GM12878 (cell line): ENCODE results near the gene GMDS. TPM values are rescaled to one million over a fixed set of nuclear protein-coding genes. Genes with fewer than 3 reads are reported as not detected.

Experiments used
- ATAC-seq: fragments of 200-7000 bp; cut with Tn5 transposase; 3 replicates; pipeline ENCODE4 v1.9.1; 2020; ENCODE audit warnings: mild to moderate bottlenecking, moderate library complexity
- BruUV-seq: library from RNA; stranded (reverse); fragments of 400-500 nt; replicated peaks from 2 replicates; lab custom pipeline; 2021; lab: Mats Ljungman, UMichigan
- CTCF ChIA-PET: fragments of 300-600 bp; sonication (Branson Sonifier 250); formaldehyde crosslinking; extraction: SDS; loops from one replicate; lab custom pipeline; 2021; ENCODE audit warnings: inconsistent platforms; lab: Yijun Ruan, JAX
- POLR2A ChIA-PET: fragments of 350-600 bp; formaldehyde crosslinking; extraction: SDS; loops from one replicate; lab custom pipeline; 2021; ENCODE audit warnings: inconsistent platforms; lab: Charles Lee
- RAD21 ChIA-PET: fragments of 300-600 bp; sonication (Branson Sonifier 250); formaldehyde crosslinking; loops from one replicate; lab custom pipeline; 2023; ENCODE audit warnings: antibody characterized with exemption; ENCODE audit not compliant: unreplicated experiment; lab: Charles Lee
- SMC1A ChIA-PET: fragments of 300-600 bp; sonication (Branson Sonifier 250); formaldehyde crosslinking; loops from one replicate; lab custom pipeline; 2023; ENCODE audit not compliant: unreplicated experiment, uncharacterized antibody; lab: Charles Lee
- DNase-seq: peaks from one replicate; pipeline ENCODE4 v3.0.0-alpha.2; 2011; ENCODE audit warnings: low read depth, low spot score
- FAIRE-seq: peaks from 3 replicates; lab custom pipeline; 2011; peaks lifted over from hg19 to GRCh38; lab: Jason Lieb, UNC
- H2AFZ ChIP-seq: 2 replicates; pipeline ENCODE4 v1.6.0; 2011; ENCODE audit warnings: low read depth, low read length, control low read depth; ENCODE audit not compliant: control insufficient read depth
- H3K27ac ChIP-seq: 2 replicates; pipeline ENCODE4 v1.5.1; 2011; ENCODE audit warnings: control low read depth; ENCODE audit not compliant: control insufficient read depth, insufficient read depth
- H3K27me3 ChIP-seq, 2 experiments: replicated peaks in 1 of 2; 2 replicates each; pipeline versions ENCODE4 v1.6.0 to v1.6.1; 2011; ENCODE audit warnings: low read length in 1 of 2; ENCODE audit not compliant: control insufficient read depth in 2 of 2, insufficient read depth in 2 of 2
- H3K36me3 ChIP-seq, 2 experiments: 2 replicates each; pipeline ENCODE4 v1.5.1; 2011; ENCODE audit warnings: low read length in 1 of 2; ENCODE audit not compliant: control insufficient read depth in 2 of 2, insufficient read depth in 2 of 2
- H3K4me1 ChIP-seq: 2 replicates; pipeline ENCODE4 v1.6.1; 2011; ENCODE audit warnings: mild to moderate bottlenecking, low read length, moderate library complexity, mixed read lengths; ENCODE audit not compliant: control insufficient read depth, insufficient read depth
- H3K4me2 ChIP-seq: 2 replicates; pipeline ENCODE4 v1.6.0; 2011; ENCODE audit warnings: control low read depth; ENCODE audit not compliant: control insufficient read depth, insufficient read depth
- H3K4me3 ChIP-seq: fragments of 200-600 bp; sonication (generic); 2 replicates; pipeline ENCODE4 v1.5.1; 2016
- H3K79me2 ChIP-seq: 2 replicates; pipeline ENCODE4 v1.6.0; 2011; ENCODE audit warnings: low read length; ENCODE audit not compliant: control insufficient read depth, insufficient read depth
- H3K9ac ChIP-seq: 2 replicates; pipeline ENCODE4 v1.8.0; 2011; ENCODE audit warnings: low read length, control low read depth, mixed read lengths; ENCODE audit not compliant: control insufficient read depth, insufficient read depth
- H3K9me3 ChIP-seq: replicated peaks from 3 replicates; pipeline ENCODE4 v1.5.1; 2011; ENCODE audit warnings: mild to moderate bottlenecking, low read length; ENCODE audit not compliant: control insufficient read depth, insufficient read depth
- H4K20me1 ChIP-seq: 2 replicates; pipeline ENCODE4 v1.6.0; 2011; ENCODE audit not compliant: control insufficient read depth, insufficient read depth
- DPF2 ChIP-seq: fragments of 450-650 bp; IDR thresholded peaks from 2 replicates; pipeline ENCODE4 v1.6.1; 2017; ENCODE audit warnings: mild to moderate bottlenecking
- NR2F1 ChIP-seq: fragments of 450-650 bp; conservative IDR thresholded peaks from 2 replicates; pipeline ENCODE4 v1.6.1; 2017; ENCODE audit warnings: mild to moderate bottlenecking
- POLR2A ChIP-seq: IDR thresholded peaks from 2 replicates; pipeline ENCODE4 v1.6.1; 2011; ENCODE audit warnings: low read depth, mild to moderate bottlenecking, low read length
- POLR2AphosphoS5 ChIP-seq: IDR thresholded peaks from 2 replicates; pipeline ENCODE4 v1.6.1; 2011; ENCODE audit warnings: mild to moderate bottlenecking, low read length, inconsistent platforms
- SREBF1 ChIP-seq: IDR thresholded peaks from 2 replicates; pipeline ENCODE4 v1.6.1; 2012; ENCODE audit warnings: mild to moderate bottlenecking, low read length
- ZBED1 ChIP-seq: IDR thresholded peaks from 2 replicates; pipeline ENCODE4 v1.6.1; 2016; ENCODE audit warnings: borderline replicate concordance
- WGBS: methylation state at CpG from one replicate; pipeline ENCODE4 v1.1.6; 2016; ENCODE audit warnings: low lambda C conversion rate; ENCODE audit not compliant: insufficient replicate concordance, insufficient coverage; ENCODE audit errors: missing lambda C conversion rate; 5-methylcytosine and 5-hydroxymethylcytosine counted together
- in situ Hi-C: fragments of 300-500 bp; cut with MboI; formaldehyde crosslinking; loops from 9 replicates; pipeline ENCODE4 v1.14.3; 2018; ENCODE audit warnings: mixed read lengths
- intact Hi-C: fragments of 100-400 bp; cut with micrococcal nuclease; formaldehyde crosslinking; loops from one replicate; pipeline ENCODE4 v1.14.2; 2022; ENCODE audit not compliant: unreplicated experiment
- polyA plus RNA-seq, 11 experiments: library from polyadenylated mRNA; depleted of rRNA in 4 of 11; unstranded in 6 of 11; stranded (reverse) in 5 of 11; fragments of >200 nt; fragmentation: Nextera tagmentation in 4 of 11; fragmentation: Illumina TruSeq in 1 of 11; extraction: Ambion mirVana in 4 of 11; extraction: Trizol in 1 of 11; gene quantifications; 1 replicate in 1 of 11; 2 replicates in 10 of 11; pipeline versions ENCODE4 v1.2.1 to v1.2.3, GENCODE V29; 2011 to 2016; ENCODE audit warnings: inconsistent platforms in 2 of 11, missing spikeins in 2 of 11, low read depth in 1 of 11
- total RNA-seq, 4 experiments: library from RNA; depleted of rRNA in 3 of 4; stranded (reverse); fragments of >200 nt in 3 of 4; fragmentation: Illumina TruSeq in 1 of 4; extraction: Trizol in 1 of 4; gene quantifications; 2 replicates each; pipeline versions ENCODE4 v1.2.1 to v1.2.3, GENCODE V29; 2013 to 2021
- TF ChIP-seq, protein P1 (sequence below): IDR thresholded peaks from 2 replicates; pipeline ENCODE4 v1.6.1; 2011; ENCODE audit warnings: low read depth, mild to moderate bottlenecking, low read length, moderate library complexity, borderline replicate concordance; ENCODE audit errors: extremely low read depth
- TF ChIP-seq, protein P2 (sequence below), 3 experiments: IDR thresholded peaks in 2 of 3; conservative IDR thresholded peaks in 1 of 3; 2 replicates each; pipeline ENCODE4 v1.5.1; 2011; ENCODE audit warnings: low read depth in 3 of 3, low read length in 3 of 3, mild to moderate bottlenecking in 3 of 3, control low read depth in 2 of 3, moderate library complexity in 2 of 3, inconsistent platforms in 1 of 3, mixed read lengths in 1 of 3; ENCODE audit not compliant: control insufficient read depth in 2 of 3, insufficient read depth in 1 of 3; ENCODE audit errors: extremely low read depth in 1 of 3

Gene GMDS
- total and polyA plus RNA-seq, 10 of the 15 experiments (the other 5 are each of a cell fraction or from before 2014, with no cell fraction given) = 0.61 to 53.8 (median 29.3) TPM

DNA sequence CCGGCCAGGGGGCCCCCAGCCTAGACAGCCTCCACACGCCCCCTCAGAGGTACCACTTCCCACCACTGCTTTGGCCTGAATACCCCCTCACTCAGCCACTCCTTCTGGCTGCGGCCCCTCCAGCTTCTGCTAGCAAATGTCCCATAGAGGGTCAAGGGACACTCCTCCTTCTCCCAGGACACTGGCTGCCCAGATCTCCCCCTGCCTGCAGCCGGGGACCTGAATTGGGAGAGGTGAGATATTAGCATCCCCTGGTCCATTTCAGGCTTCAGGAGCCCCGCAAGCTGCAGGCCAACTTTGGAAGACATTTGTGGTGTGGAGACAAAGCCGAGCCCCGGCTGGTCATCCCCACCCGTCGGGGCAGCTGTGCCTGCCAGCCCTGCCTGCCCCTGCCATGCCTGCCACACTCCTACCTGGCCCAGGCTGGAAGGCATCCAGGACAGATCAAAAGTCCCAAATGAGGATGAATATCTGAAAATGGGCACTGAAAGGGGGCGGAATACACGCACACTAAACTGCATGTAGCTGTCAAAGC lies 668.2 kb downstream of the GMDS start:
- H3K9ac ChIP-seq = no peak overlapping the region
- in situ Hi-C loops (loop anchor here (25.0 kb wide), 1 partner anchor 1360 kb away; no protein-coding TSS in a partner anchor), intact Hi-C loops (no loop called here)
- ChIA-PET CTCF (interaction anchor here (2.1 kb wide), 1 partner anchor 19 kb away, joined by 10 read pairs; no protein-coding TSS in a partner anchor), RAD21 (no interaction called here), SMC1A (interaction anchor here (6.0 kb wide), 1 partner anchor 16 kb away, joined by 41 read pairs; no protein-coding TSS in a partner anchor), POLR2A (no interaction called here)
- DNase-seq (no peak), FAIRE-seq (no peak), ATAC-seq (no peak)
- H3K27ac ChIP-seq = no peak overlapping the region
- no peaks in the 10 kb centered on the region for H3K36me3 ChIP-seq
- peaks cover 0 to 2% of the 10 kb centered on the region in 2 experiments; a peak in 1 of 4 replicates for H3K27me3 ChIP-seq
- no peak overlapping the region for H3K4me3 ChIP-seq
- H3K4me2 ChIP-seq = no peak overlapping the region
- no TSS peak for BruUV-seq
- peaks cover under 1% of the 10 kb centered on the region; the same call in 1 of the 3 replicates for H3K9me3 ChIP-seq
- no peak overlapping the region for H2AFZ ChIP-seq
- H4K20me1 ChIP-seq = no peaks in the 10 kb centered on the region
- WGBS = 29% methylated on average over 11 of the region's 11 CpGs
- H3K4me1 ChIP-seq = peaks cover 22% of the 10 kb centered on the region
- no peaks in the 10 kb centered on the region for H3K79me2 ChIP-seq
- TF ChIP-seq ZBED1 = no peak

DNA sequence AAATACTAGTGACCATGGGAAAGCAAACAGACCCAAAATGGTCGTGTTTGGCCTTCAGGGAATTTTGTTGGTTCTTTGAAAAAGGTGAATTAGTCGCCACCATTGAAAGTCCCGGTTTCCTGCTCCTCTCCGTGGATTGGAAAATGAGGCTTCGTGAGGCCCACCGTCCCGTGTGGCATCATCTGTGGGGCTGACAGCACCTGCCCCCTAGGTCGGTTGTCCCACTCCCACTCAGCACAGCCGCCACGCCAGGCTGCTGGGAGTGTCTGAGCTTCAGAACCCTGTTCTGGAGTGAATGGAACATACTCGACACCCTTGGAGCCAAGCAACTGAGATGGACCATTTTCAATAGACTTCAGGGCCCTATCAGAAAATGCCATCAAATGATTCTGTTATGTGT lies 668.7 kb downstream of the GMDS start:
- ChIA-PET POLR2A (interaction anchor here (2.3 kb wide), 1 partner anchor 107 kb away, joined by 12 read pairs; no protein-coding TSS in a partner anchor), SMC1A (interaction anchor here (6.0 kb wide), 1 partner anchor 15 kb away, joined by 41 read pairs; no protein-coding TSS in a partner anchor), RAD21 (no interaction called here), CTCF (interaction anchor here (0.8 to 2.1 kb wide), 2 partner anchors 19 to 24 kb away, joined by 3 to 10 read pairs; no protein-coding TSS in a partner anchor)
- H3K27ac ChIP-seq = no peak overlapping the region
- no peaks in the 10 kb centered on the region for H4K20me1 ChIP-seq
- DNase-seq (no peak), FAIRE-seq (no peak), ATAC-seq (no peak)
- H2AFZ ChIP-seq = no peak overlapping the region
- H3K27me3 ChIP-seq = peaks cover 0 to 2% of the 10 kb centered on the region in 2 experiments; a peak in 1 of 4 replicates
- no peaks in the 10 kb centered on the region for H3K36me3 ChIP-seq
- BruUV-seq = no TSS peak
- H3K9me3 ChIP-seq = peaks cover 5% of the 10 kb centered on the region; the same call in 1 of the 3 replicates
- intact Hi-C loops (no loop called here), in situ Hi-C loops (loop anchor here (25.0 kb wide), 1 partner anchor 1361 kb away; no protein-coding TSS in a partner anchor)
- no peak overlapping the region for H3K4me3 ChIP-seq
- TF ChIP-seq DPF2 (no peak), NR2F1 (no peak), POLR2AphosphoS5 (no peak), POLR2A (no peak), SREBF1 (no peak)
- TF ChIP-seq, protein P1, sequence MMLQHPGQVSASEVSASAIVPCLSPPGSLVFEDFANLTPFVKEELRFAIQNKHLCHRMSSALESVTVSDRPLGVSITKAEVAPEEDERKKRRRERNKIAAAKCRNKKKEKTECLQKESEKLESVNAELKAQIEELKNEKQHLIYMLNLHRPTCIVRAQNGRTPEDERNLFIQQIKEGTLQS = no peak
- TF ChIP-seq, protein P2, sequence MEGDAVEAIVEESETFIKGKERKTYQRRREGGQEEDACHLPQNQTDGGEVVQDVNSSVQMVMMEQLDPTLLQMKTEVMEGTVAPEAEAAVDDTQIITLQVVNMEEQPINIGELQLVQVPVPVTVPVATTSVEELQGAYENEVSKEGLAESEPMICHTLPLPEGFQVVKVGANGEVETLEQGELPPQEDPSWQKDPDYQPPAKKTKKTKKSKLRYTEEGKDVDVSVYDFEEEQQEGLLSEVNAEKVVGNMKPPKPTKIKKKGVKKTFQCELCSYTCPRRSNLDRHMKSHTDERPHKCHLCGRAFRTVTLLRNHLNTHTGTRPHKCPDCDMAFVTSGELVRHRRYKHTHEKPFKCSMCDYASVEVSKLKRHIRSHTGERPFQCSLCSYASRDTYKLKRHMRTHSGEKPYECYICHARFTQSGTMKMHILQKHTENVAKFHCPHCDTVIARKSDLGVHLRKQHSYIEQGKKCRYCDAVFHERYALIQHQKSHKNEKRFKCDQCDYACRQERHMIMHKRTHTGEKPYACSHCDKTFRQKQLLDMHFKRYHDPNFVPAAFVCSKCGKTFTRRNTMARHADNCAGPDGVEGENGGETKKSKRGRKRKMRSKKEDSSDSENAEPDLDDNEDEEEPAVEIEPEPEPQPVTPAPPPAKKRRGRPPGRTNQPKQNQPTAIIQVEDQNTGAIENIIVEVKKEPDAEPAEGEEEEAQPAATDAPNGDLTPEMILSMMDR (IDR thresholded peaks at IDR 0.05 in 2 of 3, conservative IDR thresholded peaks at IDR 0.05 in 1 of 3; ENCODE audit: control insufficient read depth in 2 of 3, extremely low read depth in 1 of 3, insufficient read depth in 1 of 3, low read depth in 3 of 3, low read length in 3 of 3) = no peak
- 66% methylated on average over 11 of the region's 11 CpGs for WGBS
- H3K9ac ChIP-seq = no peak overlapping the region
- peaks cover 22% of the 10 kb centered on the region for H3K4me1 ChIP-seq
- H3K4me2 ChIP-seq = no peak overlapping the region
- H3K79me2 ChIP-seq = no peaks in the 10 kb centered on the region
